AG09319 (cell line): ENCODE results near the gene GNA12.
"Not testable (repeated sequence)": the region's sequence is repeated elsewhere in the genome, so short reads cannot be mapped to it uniquely, and the experiment has no call there.

Experiments
- DNase-seq: peaks from one replicate; pipeline ENCODE4 v3.0.0-alpha.2; 2010; ENCODE audit warnings: low read depth; ENCODE audit errors: extremely low read depth
- CTCF ChIP-seq: IDR thresholded peaks from 2 replicates; pipeline ENCODE4 v1.5.1; 2011; ENCODE audit warnings: low read depth, mild to moderate bottlenecking, inconsistent platforms, low read length, moderate library complexity

Gene GNA12

GRCh38 chr7:2726316-2727018, 117.6 kb downstream of the GNA12 start:
- DNase-seq = no peak
- no peak for TF ChIP-seq CTCF

- no peak for TF ChIP-seq CTCF
- no peak for DNase-seq
These were observed 118.7 kb downstream of the GNA12 start for GRCh38 chr7:2725178-2726105.

GRCh38 chr7:2724453-2725177, 119.5 kb downstream of the GNA12 start:
- DNase-seq = no peak

GRCh38 chr7:2724036-2724435, 120.1 kb downstream of the GNA12 start:
- not testable (repeated sequence) for DNase-seq

More at GRCh38 chr7:2724453-2725177, 119.5 kb downstream of the GNA12 start:
- TF ChIP-seq CTCF = no peak

GRCh38 chr7:2723138-2723850, 120.8 kb downstream of the GNA12 start:
- DNase-seq = no peak
- no peak for TF ChIP-seq CTCF

GRCh38 chr7:2722591-2722990, 121.5 kb downstream of the GNA12 start:
- TF ChIP-seq CTCF = no peak
- no peak for DNase-seq

- DNase-seq = no peak
- TF ChIP-seq CTCF = no peak
These were observed 122.3 kb downstream of the GNA12 start for GRCh38 chr7:2721842-2722241.
